OCI-LY3 (cell line): ENCODE data around the gene CENPS.

Experiments used
- H2AFZ ChIP-seq: fragments of 200-600, 300-600 bp; shearing (Covaris generic); 2 replicates; pipeline ENCODE4 v1.6.0; 2014; ENCODE audit warnings: antibody characterized with exemption, low read depth, low read length
- H3K27ac ChIP-seq: fragments of 200-600, 300-600 bp; sonication (generic); 2 replicates; pipeline ENCODE4 v1.5.1; 2014; ENCODE audit warnings: mild to moderate bottlenecking, low read length, moderate library complexity, mixed read lengths
- H3K27me3 ChIP-seq: fragments of 200-600, 300-600 bp; sonication (generic); 2 replicates; pipeline ENCODE4 v1.6.1; 2014; ENCODE audit warnings: low read depth, low read length, mixed read lengths
- H3K36me3 ChIP-seq: fragments of 200-600, 300-600 bp; sonication (generic); replicated peaks from 2 replicates; pipeline ENCODE3; 2014; ENCODE audit warnings: low read depth, low read length, mixed read lengths
- H3K4me1 ChIP-seq: fragments of 300-600, 200-600 bp; sonication (generic); 2 replicates; pipeline ENCODE4 v1.6.1; 2014; ENCODE audit warnings: low read length, mixed read lengths
- H3K4me2 ChIP-seq: fragments of 200-600, 300-600 bp; sonication (generic); 2 replicates; pipeline ENCODE4 v1.6.1; 2014; ENCODE audit warnings: low read length, mixed read lengths
- H3K4me3 ChIP-seq: fragments of 300-600, 200-600 bp; sonication (generic); 2 replicates; pipeline ENCODE4 v1.5.1; 2014; ENCODE audit warnings: antibody characterized with exemption, mild to moderate bottlenecking, low read length, moderate library complexity
- H3K79me2 ChIP-seq: fragments of 300-600, 200-600 bp; shearing (Covaris generic); 2 replicates; pipeline ENCODE4 v1.6.1; 2014; ENCODE audit warnings: mild to moderate bottlenecking, low read length, mixed read lengths
- H3K9ac ChIP-seq: fragments of 300-600, 200-600 bp; shearing (Covaris generic); 2 replicates; pipeline ENCODE4 v1.6.0; 2014; ENCODE audit warnings: mild to moderate bottlenecking, low read length, moderate library complexity
- H3K9me3 ChIP-seq: fragments of 200-600, 300-600 bp; shearing (Covaris generic); 2 replicates; pipeline ENCODE4 v1.6.1; 2014; ENCODE audit warnings: low read length, mixed read lengths; ENCODE audit not compliant: insufficient read depth
- H4K20me1 ChIP-seq: fragments of 200-600, 300-600 bp; sonication (generic); 2 replicates; pipeline ENCODE4 v1.6.1; 2016; ENCODE audit warnings: low read length, mixed read lengths; ENCODE audit not compliant: insufficient read depth
- EZH2phosphoT487 ChIP-seq: fragments of 200-600 bp; shearing (Covaris generic); IDR thresholded peaks from 2 replicates; pipeline ENCODE4 v1.6.1; 2018; ENCODE audit warnings: antibody characterized with exemption, mixed run types, low read depth
- TF ChIP-seq, protein P1 (sequence below): fragments of 200-600, 300-600 bp; sonication (generic); IDR thresholded peaks from 2 replicates; pipeline ENCODE4 v1.5.1; 2014; ENCODE audit warnings: antibody characterized with exemption, low read length, low read depth

Gene CENPS

DNA sequence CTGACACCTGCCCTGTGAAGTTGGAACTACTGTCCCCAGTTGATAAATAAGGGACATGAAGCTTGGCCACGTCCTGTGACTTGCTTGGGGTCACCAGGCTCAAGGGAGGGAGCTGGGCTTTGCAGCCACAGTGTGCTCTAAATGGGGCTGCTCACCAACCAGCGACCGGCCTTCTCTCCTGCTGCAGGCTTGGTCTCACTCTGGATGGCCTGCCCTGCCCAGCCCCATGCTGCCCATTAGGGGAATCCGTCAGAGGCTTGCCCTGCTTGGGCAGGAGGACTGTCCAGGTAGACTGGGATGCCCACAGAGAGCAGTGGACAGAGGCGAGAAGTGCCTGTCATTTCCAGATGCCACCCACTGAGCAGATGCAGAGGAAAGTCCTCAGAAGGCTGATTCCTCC is 1.2 kb upstream of the CENPS start:
- no peak overlapping the region for H3K4me2 ChIP-seq

GRCh38 chr1:10429868-10430215 is 391 bp upstream of the CENPS start:
- no peaks in the 10 kb centered on the region for H4K20me1 ChIP-seq
- no peak overlapping the region for H3K27ac ChIP-seq
- H2AFZ ChIP-seq, result peak overlapping the region; percentile 28; the same call in 1 of the 2 replicates
- peak overlapping the region; percentile 82 for H3K9ac ChIP-seq
- H3K9me3 ChIP-seq, result no peaks in the 10 kb centered on the region
- no peak for TF ChIP-seq EZH2phosphoT487
- TF ChIP-seq, protein P1, sequence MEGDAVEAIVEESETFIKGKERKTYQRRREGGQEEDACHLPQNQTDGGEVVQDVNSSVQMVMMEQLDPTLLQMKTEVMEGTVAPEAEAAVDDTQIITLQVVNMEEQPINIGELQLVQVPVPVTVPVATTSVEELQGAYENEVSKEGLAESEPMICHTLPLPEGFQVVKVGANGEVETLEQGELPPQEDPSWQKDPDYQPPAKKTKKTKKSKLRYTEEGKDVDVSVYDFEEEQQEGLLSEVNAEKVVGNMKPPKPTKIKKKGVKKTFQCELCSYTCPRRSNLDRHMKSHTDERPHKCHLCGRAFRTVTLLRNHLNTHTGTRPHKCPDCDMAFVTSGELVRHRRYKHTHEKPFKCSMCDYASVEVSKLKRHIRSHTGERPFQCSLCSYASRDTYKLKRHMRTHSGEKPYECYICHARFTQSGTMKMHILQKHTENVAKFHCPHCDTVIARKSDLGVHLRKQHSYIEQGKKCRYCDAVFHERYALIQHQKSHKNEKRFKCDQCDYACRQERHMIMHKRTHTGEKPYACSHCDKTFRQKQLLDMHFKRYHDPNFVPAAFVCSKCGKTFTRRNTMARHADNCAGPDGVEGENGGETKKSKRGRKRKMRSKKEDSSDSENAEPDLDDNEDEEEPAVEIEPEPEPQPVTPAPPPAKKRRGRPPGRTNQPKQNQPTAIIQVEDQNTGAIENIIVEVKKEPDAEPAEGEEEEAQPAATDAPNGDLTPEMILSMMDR, result no peak
- H3K4me3 ChIP-seq, result peak overlapping the region; percentile 93
- no peaks in the 10 kb centered on the region for H3K36me3 ChIP-seq
- H3K4me1 ChIP-seq, result peaks cover 33% of the 10 kb centered on the region
- H3K79me2 ChIP-seq, result peaks cover 8% of the 10 kb centered on the region
- no peaks in the 10 kb centered on the region for H3K27me3 ChIP-seq
- peak overlapping the region; percentile 88 for H3K4me2 ChIP-seq

More for the DNA sequence above, 1.2 kb upstream of the CENPS start:
- Histone ChIP-seq H3K27me3 (no peaks in the 10 kb centered on the region), H3K79me2 (peaks cover 8% of the 10 kb centered on the region), H3K9ac (no peak overlapping the region), H4K20me1 (no peaks in the 10 kb centered on the region), H3K9me3 (no peaks in the 10 kb centered on the region), H3K27ac (no peak overlapping the region), H3K4me1 (peaks cover 29% of the 10 kb centered on the region), H3K4me3 (no peak overlapping the region), H3K36me3 (no peaks in the 10 kb centered on the region), H2AFZ (no peak overlapping the region)
- no peak for TF ChIP-seq EZH2phosphoT487
- TF ChIP-seq, protein P1, result no peak

- TF ChIP-seq, protein P1, result no peak
- TF ChIP-seq EZH2phosphoT487, result no peak
- peak overlapping the region; percentile 41; the same call in 1 of the 2 replicates for H2AFZ ChIP-seq
These were observed 967 bp downstream of the CENPS start for GRCh38 chr1:10431070-10431730.

GRCh38 chr1:10432910-10433700 is 2.9 kb downstream of the CENPS start:
- Histone ChIP-seq H3K79me2 (peaks cover 8% of the 10 kb centered on the region), H3K9ac (no peak overlapping the region), H3K36me3 (no peaks in the 10 kb centered on the region), H3K27me3 (no peaks in the 10 kb centered on the region), H3K9me3 (no peaks in the 10 kb centered on the region), H3K27ac (no peak overlapping the region), H3K4me2 (peak overlapping the region; percentile 51), H3K4me1 (peaks cover 31% of the 10 kb centered on the region), H3K4me3 (no peak overlapping the region; the same call in 1 of the 2 replicates), H4K20me1 (no peaks in the 10 kb centered on the region), H2AFZ (no peak overlapping the region)
- TF ChIP-seq, protein P1, result no peak
- TF ChIP-seq EZH2phosphoT487, result no peak

More at GRCh38 chr1:10431070-10431730, 967 bp downstream of the CENPS start:
- Histone ChIP-seq H4K20me1 (no peaks in the 10 kb centered on the region), H3K36me3 (no peaks in the 10 kb centered on the region), H3K4me3 (peak overlapping the region; percentile 93), H3K27me3 (no peaks in the 10 kb centered on the region), H3K79me2 (peaks cover 8% of the 10 kb centered on the region), H3K4me2 (peak overlapping the region; percentile 88), H3K4me1 (peaks cover 33% of the 10 kb centered on the region), H3K9me3 (no peaks in the 10 kb centered on the region), H3K9ac (peak overlapping the region; percentile 82), H3K27ac (peak overlapping the region; percentile 6)
